Fibroblast of skin of back (primary cell): ENCODE results near the gene SLC7A14.
A peak's percentile ranks its signal among the peaks of the same experiment; 100 is the strongest.

Experiments
- DNase-seq: peaks from one replicate; pipeline ENCODE4 v3.0.0-alpha.2; 2013

The SLC7A14 gene

GRCh38 chr3:170425491-170426239 is 160.2 kb downstream of the SLC7A14 start:
- DNase-seq = no peak

GRCh38 chr3:170424879-170425278 is 161.0 kb downstream of the SLC7A14 start:
- no peak for DNase-seq

GRCh38 chr3:170423001-170423615 is 162.8 kb downstream of the SLC7A14 start:
- no peak for DNase-seq

- no peak for DNase-seq
These were observed 164.1 kb downstream of the SLC7A14 start for GRCh38 chr3:170421758-170422157.

GRCh38 chr3:170421111-170421641 is 164.7 kb downstream of the SLC7A14 start:
- no peak for DNase-seq

- DNase-seq = no peak
These were observed 165.5 kb downstream of the SLC7A14 start for GRCh38 chr3:170420307-170420821.

GRCh38 chr3:170419557-170420087 is 166.3 kb downstream of the SLC7A14 start:
- peak; percentile 11 for DNase-seq

GRCh38 chr3:170418422-170419398 is 167.2 kb downstream of the SLC7A14 start, which contains the start of gene CLDN11:
TSS of gene CLDN11 (plus strand) at chr3:170418868. CDS start at chr3:170419067, 199 bp downstream.
- peak; percentile 37 for DNase-seq

GRCh38 chr3:170417090-170417489 is 168.8 kb downstream of the SLC7A14 start:
- no peak for DNase-seq

- peak; percentile 80 for DNase-seq
These were observed 171.6 kb downstream of the SLC7A14 start for GRCh38 chr3:170414202-170414663.

GRCh38 chr3:170413291-170413690 is 172.6 kb downstream of the SLC7A14 start:
- DNase-seq = no peak

GRCh38 chr3:170410428-170411029 is 175.3 kb downstream of the SLC7A14 start:
- peak; percentile 25 for DNase-seq
